COLO668 (cell line): ENCODE results near the gene MARS1.
"Not testable (repeated sequence)": the region's sequence is repeated elsewhere in the genome, so short reads cannot be mapped to it uniquely, and the experiment has no call there.

ENCODE experiments used
- DNase-seq: peaks from one replicate; lab custom pipeline; 2025; ENCODE audit not compliant: unreplicated experiment; lab: John Stamatoyannopoulos, UW

MARS1 gene

DNA sequence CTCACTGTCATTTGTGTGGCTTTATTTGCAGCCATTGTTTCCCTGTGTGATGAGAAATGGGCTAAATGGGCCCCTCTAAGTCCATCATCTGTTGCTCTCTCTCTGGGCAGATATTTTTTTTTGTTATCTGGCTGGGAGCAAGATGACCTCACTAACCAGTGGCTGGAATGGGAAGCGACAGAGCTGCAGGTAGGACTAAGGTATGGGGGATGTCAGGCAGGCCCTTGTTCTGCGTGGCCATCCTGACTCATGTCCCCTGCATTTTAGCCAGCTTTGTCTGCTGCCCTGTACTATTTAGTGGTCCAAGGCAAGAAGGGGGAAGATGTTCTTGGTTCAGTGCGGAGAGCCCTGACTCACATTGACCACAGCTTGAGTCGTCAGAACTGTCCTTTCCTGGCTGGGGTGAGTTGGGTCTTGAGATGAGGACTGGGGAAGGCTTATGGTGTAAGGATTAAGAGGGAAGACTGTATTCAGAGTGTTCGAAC lies 1.3 kb downstream of the MARS1 start:
- no peak for DNase-seq

GRCh38 chr12:57490126-57490525 lies 2.3 kb downstream of the MARS1 start:
- DNase-seq: no peak

- no peak for DNase-seq
Observed at GRCh38 chr12:57491393-57492280, 3.8 kb downstream of the MARS1 start.

DNA sequence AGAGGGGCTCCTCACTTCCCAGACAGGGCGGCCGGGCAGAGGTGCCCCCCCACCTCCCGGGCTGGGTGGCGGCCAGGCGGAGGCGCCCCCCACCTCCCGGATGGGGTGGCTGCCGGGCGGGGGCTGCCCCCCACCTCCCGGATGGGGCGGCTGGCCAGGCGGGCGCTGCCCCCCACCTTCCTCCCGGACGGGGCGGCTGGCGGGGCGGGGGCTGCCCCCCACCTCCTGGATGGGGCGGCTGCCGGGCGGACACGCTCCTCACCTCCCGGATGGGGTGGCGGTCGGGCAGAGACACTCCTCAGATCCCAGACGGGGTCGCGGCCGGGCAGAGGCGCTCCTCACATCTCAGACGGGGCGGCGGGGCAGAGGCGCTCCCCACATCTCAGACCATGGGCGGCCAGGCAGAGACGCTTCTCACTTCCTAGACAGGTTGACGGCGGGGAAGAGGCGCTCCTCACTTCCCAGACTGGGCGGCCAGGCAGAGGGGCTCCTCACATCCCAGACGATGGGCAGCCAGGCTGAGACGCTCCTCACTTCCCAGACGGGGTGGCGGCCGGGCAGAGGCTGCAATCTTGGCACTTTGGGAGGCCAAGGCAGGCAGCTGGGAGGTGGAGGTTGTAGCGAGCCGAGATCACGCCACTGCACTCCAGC lies 7.3 kb downstream of the MARS1 start:
- not testable (repeated sequence) for DNase-seq

DNA sequence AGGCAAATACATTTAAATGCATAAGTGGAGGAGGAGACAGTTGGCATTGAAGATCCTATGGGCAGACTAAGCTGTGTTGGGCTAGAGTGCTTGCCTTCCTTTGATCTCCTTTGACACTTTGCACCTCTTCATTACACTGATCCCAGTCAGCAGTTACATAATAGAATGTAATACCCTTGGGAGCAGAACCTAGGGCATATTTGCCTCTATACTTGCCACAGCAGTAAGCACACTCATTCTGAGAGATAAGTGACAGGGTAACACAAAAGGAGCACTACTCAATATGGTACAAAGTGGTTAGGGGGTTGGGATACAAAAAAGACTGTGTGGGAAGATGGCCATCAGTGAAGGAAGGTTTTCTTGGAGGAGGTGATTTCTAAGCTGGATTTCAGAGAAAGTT lies 9.0 kb downstream of the MARS1 start:
- DNase-seq: no peak

DNA sequence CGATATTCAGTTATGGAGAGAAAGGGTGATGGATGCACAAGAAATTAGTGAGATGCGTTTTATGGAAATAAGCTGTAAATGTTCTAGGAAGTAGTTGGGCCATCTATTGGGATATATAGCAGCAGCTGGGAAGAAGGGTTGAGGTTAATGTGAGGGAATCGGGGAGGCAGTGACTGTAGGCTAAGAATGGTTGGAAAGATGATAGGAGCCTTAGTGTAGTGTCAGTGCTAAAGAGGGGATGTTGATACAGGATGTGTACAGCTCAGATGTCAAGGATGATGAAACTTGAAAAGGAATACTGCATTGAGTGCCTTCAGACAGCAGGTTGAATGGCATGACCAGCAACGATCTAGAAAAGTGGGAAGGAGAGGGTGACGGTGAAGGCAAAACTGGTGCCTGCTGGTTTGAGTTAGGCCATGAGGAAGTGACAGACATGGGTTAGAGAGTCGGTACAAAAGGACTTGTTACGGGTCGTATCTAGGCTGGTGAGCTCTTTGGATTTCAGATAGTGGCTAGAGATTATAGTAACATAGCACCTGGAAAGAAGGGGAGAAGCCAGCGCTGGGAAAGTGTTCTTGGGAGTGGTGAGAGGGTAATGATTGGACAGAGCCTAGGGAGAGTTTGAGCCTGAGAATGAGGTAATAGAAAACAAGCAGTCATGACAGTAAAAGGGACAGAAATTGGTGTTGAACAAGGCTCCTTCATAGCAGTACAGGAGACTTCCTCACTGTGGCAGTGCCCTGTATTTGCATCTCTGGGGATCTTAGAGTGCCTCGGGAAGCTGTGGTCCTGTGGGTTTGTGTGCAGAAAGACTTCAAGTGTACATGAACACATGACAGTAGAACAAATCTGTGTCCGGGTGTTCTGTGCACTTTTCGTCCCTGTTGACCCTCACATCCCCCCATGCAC lies 9.6 kb downstream of the MARS1 start:
- no peak for DNase-seq

DNA sequence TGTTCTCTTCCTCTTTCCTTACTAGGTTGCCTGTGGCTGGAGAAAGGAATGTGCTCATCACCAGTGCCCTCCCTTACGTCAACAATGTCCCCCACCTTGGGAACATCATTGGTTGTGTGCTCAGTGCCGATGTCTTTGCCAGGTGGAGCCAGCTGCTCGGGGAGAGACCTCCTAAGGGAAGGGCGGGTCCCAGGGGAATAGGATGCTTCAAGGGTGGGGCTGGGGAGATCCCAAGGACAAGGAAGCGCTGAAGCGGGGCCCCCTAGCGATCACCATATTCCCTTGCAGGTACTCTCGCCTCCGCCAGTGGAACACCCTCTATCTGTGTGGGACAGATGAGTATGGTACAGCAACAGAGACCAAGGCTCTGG lies 10.2 kb downstream of the MARS1 start:
- DNase-seq: no peak

GRCh38 chr12:57498571-57498970 lies 10.7 kb downstream of the MARS1 start:
- no peak for DNase-seq

GRCh38 chr12:57500213-57500612 lies 12.3 kb downstream of the MARS1 start:
- DNase-seq: no peak

- not testable (repeated sequence) for DNase-seq
Observed at GRCh38 chr12:57502311-57502969, 14.6 kb downstream of the MARS1 start.

- DNase-seq: not testable (repeated sequence)
Observed at GRCh38 chr12:57506541-57506940, 18.7 kb downstream of the MARS1 start.

DNA sequence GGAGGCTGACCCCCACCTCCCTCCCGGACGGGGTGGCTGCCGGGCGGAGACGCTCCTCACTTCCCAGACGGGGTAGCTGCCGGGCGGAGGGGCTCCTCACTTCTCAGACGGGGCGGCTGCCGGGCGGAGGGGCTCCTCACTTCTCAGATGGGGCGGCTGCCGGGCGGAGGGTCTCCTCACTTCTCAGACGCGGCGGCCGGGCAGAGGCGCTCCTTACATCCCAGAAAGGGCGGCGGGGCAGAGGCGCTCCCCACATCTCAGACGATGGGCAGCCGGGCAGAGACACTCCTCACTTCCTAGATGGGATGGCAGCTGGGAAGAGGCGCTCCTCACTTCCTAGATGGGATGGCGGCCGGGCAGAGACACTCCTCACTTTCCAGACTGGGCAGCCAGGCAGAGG lies 19.9 kb downstream of the MARS1 start:
- DNase-seq: not testable (repeated sequence)

- DNase-seq: no peak
Observed at GRCh38 chr12:57511161-57511560, 23.3 kb downstream of the MARS1 start.

GRCh38 chr12:57511588-57512325 lies 23.9 kb downstream of the MARS1 start:
- no peak for DNase-seq

DNA sequence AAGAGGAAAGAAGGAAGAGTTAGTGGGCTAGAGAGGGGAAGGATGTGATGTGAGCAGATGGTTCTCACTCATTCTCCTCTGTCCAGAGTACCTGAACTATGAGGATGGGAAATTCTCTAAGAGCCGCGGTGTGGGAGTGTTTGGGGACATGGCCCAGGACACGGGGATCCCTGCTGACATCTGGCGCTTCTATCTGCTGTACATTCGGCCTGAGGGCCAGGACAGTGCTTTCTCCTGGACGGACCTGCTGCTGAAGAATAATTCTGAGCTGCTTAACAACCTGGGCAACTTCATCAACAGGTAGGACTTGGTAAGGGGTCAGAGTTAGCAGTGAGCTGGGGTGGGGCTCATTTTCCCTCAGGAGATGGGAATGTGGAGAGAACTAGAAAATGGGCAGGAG lies 24.8 kb downstream of the MARS1 start:
- no peak for DNase-seq

DNA sequence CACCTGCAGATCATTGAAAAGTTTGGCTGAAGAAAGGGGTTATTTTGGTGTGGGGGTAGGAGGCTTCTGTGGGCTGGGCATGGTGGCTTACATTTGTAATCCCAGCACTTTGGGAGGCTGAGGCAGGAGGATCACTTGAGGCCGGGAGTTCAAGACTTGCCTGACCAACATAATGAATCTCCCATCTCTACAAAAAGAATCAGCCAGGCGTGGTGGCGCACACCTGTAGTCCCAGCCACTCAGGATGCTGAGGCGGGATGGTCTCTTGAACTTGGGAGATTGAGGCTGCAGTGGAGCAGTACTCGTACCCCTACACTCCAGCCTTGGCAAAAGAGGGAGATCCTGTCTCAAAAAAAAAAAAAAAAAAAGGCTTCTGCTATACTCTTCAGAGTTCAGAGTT lies 25.4 kb downstream of the MARS1 start:
- DNase-seq: no peak

GRCh38 chr12:57513677-57514076 lies 25.8 kb downstream of the MARS1 start:
- not testable (repeated sequence) for DNase-seq

DNA sequence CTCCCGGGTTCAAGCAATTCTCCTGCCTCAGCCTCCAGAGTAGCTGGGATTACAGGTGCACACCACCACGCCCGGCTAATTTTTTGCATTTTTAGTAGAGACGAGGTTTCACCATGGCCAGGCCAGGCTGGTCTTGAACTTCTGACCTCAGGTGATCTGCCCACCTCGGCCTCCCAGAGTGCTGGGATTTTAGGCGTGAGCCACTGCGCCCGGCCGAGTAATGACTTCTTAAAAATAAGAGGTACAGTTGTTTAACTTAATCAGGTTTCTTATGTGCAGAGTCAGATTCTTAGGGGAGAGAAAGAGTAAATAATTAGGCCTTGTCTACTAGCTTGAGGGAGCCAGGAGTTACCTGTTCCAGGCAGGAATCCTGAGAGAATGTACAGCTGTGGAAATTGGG lies 26.4 kb downstream of the MARS1 start:
- not testable (repeated sequence) for DNase-seq

- no peak for DNase-seq
Observed at GRCh38 chr12:57514720-57515407, 27.0 kb downstream of the MARS1 start.
